ENCODE measurements around the gene CFAP46.

The CFAP46 gene

DNA sequence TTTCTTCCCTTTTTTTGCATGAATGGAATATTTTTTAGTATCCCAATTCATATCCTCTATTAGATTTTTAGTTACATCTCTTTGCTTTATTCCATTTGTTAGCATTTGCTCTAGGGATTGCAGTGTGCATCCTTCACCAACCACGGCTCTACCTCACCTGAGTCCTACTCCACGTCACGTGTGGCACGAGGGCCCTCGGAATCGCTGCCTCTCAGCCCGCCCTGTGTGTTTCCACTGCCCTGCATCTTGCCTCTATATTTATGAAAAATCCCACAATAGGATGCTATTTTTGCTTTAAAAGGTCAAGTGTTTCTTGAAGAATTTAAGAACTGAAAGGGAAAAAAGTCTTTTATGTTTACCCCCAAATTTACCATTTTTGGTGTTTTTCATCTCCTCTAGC lies 41.0 kb downstream of the CFAP46 start:
- H3K4me3 ChIP-seq (ENCODE audit: low read length in 2 of 2): no peak overlapping the region
- H3K9me3 ChIP-seq (replicated peaks in 1 of 2; ENCODE audit: control insufficient read depth in 2 of 2, insufficient read depth in 1 of 2, low read depth in 1 of 2, low read length in 2 of 2): peaks cover 3 to 6% of the 10 kb centered on the region in 2 donors
- no peaks in the 10 kb centered on the region for H3K36me3 ChIP-seq (replicated peaks in 1 of 2; ENCODE audit: control insufficient read depth in 2 of 2, insufficient read depth in 2 of 2, low read length in 2 of 2)
- H3K18ac ChIP-seq (ENCODE audit: low read length): no peak overlapping the region
- H3K79me1 ChIP-seq (ENCODE audit: low read depth, low read length): peaks cover 1% of the 10 kb centered on the region
- H2BK15ac ChIP-seq (ENCODE audit: low read length): no peak overlapping the region
- no peaks in the 10 kb centered on the region for H3K4me1 ChIP-seq (ENCODE audit: control insufficient read depth in 2 of 2, insufficient read depth in 1 of 2, low read depth in 1 of 2, low read length in 2 of 2)
- H3K23ac ChIP-seq (ENCODE audit: low read depth, low read length, poor library complexity): no peak overlapping the region
- no peak overlapping the region for H3K27ac ChIP-seq (replicated peaks; ENCODE audit: low read length)
- no peak overlapping the region for H3K9ac ChIP-seq (ENCODE audit: low read depth, low read length, poor library complexity)
- DNase-seq (ENCODE audit: low spot score): no peak
- H4K8ac ChIP-seq (ENCODE audit: low read depth, low read length): no peak overlapping the region
- H2AK5ac ChIP-seq (ENCODE audit: low read depth, low read length): no peak overlapping the region
- H2BK5ac ChIP-seq (ENCODE audit: low read length): no peak overlapping the region
- no peak overlapping the region for H3K4ac ChIP-seq (ENCODE audit: low read length)
- H3K4me2 ChIP-seq (ENCODE audit: insufficient read depth, low read length, poor library complexity, severe bottlenecking): no peak overlapping the region
- no peak overlapping the region for H2AFZ ChIP-seq (ENCODE audit: low read length)
- no peak overlapping the region for H2BK12ac ChIP-seq (ENCODE audit: low read length)
- no peak overlapping the region for H4K91ac ChIP-seq (ENCODE audit: low read depth, low read length, poor library complexity)
- no CpG with 5 or more reads among the region's 7 CpGs for WGBS, 2 donors (ENCODE audit: extremely low coverage in 2 of 2, insufficient read length in 2 of 2, insufficient replicate concordance in 1 of 2)
- H3K27me3 ChIP-seq (ENCODE audit: control insufficient read depth in 3 of 3, insufficient read depth in 3 of 3, low read depth in 1 of 3, low read length in 3 of 3): peaks cover 0 to 27% (median 0%) of the 10 kb centered on the region in 3 experiments
- no peak overlapping the region for H3K14ac ChIP-seq (ENCODE audit: low read length)
- no peak overlapping the region for H2BK120ac ChIP-seq (ENCODE audit: low read depth, low read length)

DNA sequence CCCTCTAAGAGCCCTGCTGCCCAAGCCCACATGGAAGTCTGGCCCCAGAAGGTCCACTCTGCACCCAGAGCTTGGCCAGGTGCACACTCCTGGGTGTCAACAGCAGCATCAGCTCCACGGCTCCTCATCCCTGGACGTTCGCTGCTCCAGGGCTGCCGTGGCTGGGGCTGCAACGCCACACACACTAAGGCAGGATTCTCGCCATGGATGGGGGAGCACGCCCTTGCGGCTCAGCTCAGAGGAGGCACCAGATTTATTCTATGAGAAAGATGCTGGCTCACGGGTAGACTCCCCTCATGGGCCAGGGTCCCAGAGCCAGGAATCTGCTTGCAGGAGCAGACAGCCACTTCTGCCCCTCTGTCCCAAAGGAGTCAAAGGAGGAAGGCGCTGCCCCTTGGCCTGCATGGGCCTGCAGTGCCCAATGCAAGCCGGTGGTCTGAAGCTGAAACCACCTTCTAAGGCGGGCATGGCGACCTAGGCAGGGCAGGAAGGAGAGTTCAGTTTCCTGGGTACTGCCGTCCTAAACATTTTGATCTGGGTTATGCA lies 42.1 kb downstream of the CFAP46 start:
- H3K4me3 ChIP-seq (ENCODE audit: low read length in 2 of 2): peak overlapping the region in 1 of 2 donors; percentile 25
- no peaks in the 10 kb centered on the region for H3K4me1 ChIP-seq (ENCODE audit: control insufficient read depth in 2 of 2, insufficient read depth in 1 of 2, low read depth in 1 of 2, low read length in 2 of 2)
- H3K9me3 ChIP-seq (replicated peaks in 1 of 2; ENCODE audit: control insufficient read depth in 2 of 2, insufficient read depth in 1 of 2, low read depth in 1 of 2, low read length in 2 of 2): peaks cover 3 to 6% of the 10 kb centered on the region in 2 donors
- H3K18ac ChIP-seq (ENCODE audit: low read length): no peak overlapping the region
- H3K4me2 ChIP-seq (ENCODE audit: insufficient read depth, low read length, poor library complexity, severe bottlenecking): no peak overlapping the region
- H2BK5ac ChIP-seq (ENCODE audit: low read length): no peak overlapping the region
- H2BK15ac ChIP-seq (ENCODE audit: low read length): no peak overlapping the region
- peaks cover 1% of the 10 kb centered on the region for H3K79me1 ChIP-seq (ENCODE audit: low read depth, low read length)
- no peak overlapping the region for H3K9ac ChIP-seq (ENCODE audit: low read depth, low read length, poor library complexity)
- H3K23ac ChIP-seq (ENCODE audit: low read depth, low read length, poor library complexity): no peak overlapping the region
- no peak overlapping the region for H2AK5ac ChIP-seq (ENCODE audit: low read depth, low read length)
- H3K27me3 ChIP-seq (ENCODE audit: control insufficient read depth in 3 of 3, insufficient read depth in 3 of 3, low read depth in 1 of 3, low read length in 3 of 3): peaks cover 0 to 33% (median 0%) of the 10 kb centered on the region in 3 experiments
- no peak overlapping the region for H4K91ac ChIP-seq (ENCODE audit: low read depth, low read length, poor library complexity)
- no peak overlapping the region for H2AFZ ChIP-seq (ENCODE audit: low read length)
- peak overlapping the region; percentile 99 for H3K14ac ChIP-seq (ENCODE audit: low read length)
- H2BK120ac ChIP-seq (ENCODE audit: low read depth, low read length): no peak overlapping the region
- peak overlapping the region; percentile 7 for H4K8ac ChIP-seq (ENCODE audit: low read depth, low read length)
- no peak for DNase-seq (ENCODE audit: low spot score)
- WGBS, 2 donors (ENCODE audit: extremely low coverage in 2 of 2, insufficient read length in 2 of 2, insufficient replicate concordance in 1 of 2): no CpG with 5 or more reads among the region's 14 CpGs
- H3K27ac ChIP-seq (replicated peaks; ENCODE audit: low read length): no peak overlapping the region
- no peaks in the 10 kb centered on the region for H3K36me3 ChIP-seq (replicated peaks in 1 of 2; ENCODE audit: control insufficient read depth in 2 of 2, insufficient read depth in 2 of 2, low read length in 2 of 2)
- H3K4ac ChIP-seq (ENCODE audit: low read length): no peak overlapping the region
- no peak overlapping the region for H2BK12ac ChIP-seq (ENCODE audit: low read length)

DNA sequence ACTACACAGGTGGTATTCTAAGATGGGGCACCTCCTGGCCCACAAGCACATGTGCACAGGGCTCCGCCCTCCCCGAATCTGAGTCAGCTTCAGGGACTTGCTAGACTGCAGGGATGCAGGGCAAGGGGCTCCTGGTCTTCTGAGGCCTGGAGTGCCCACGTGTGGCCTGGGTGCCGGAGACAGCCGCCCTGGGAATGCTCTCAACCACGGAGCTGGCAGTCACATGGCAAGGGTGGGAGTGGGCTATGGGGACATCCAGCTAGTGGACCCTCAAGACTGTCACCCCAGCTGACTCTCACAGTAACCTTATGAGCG lies 42.7 kb downstream of the CFAP46 start:
- Histone ChIP-seq H3K27ac (replicated peaks; ENCODE audit: low read length) (no peak overlapping the region), H3K4ac (ENCODE audit: low read length) (no peak overlapping the region), H4K91ac (ENCODE audit: low read depth, low read length, poor library complexity) (no peak overlapping the region), H3K9me3 (replicated peaks in 1 of 2; ENCODE audit: control insufficient read depth in 2 of 2, insufficient read depth in 1 of 2, low read depth in 1 of 2, low read length in 2 of 2) (peaks cover 3 to 4% of the 10 kb centered on the region in 2 donors), H3K27me3 (ENCODE audit: control insufficient read depth in 3 of 3, insufficient read depth in 3 of 3, low read depth in 1 of 3, low read length in 3 of 3) (peaks cover 0 to 39% (median 0%) of the 10 kb centered on the region in 3 experiments), H3K18ac (ENCODE audit: low read length) (no peak overlapping the region), H3K4me3 (ENCODE audit: low read length in 2 of 2) (no peak overlapping the region), H3K23ac (ENCODE audit: low read depth, low read length, poor library complexity) (no peak overlapping the region), H3K4me2 (ENCODE audit: insufficient read depth, low read length, poor library complexity, severe bottlenecking) (no peak overlapping the region), H3K14ac (ENCODE audit: low read length) (peak overlapping the region; percentile 38), H4K8ac (ENCODE audit: low read depth, low read length) (no peak overlapping the region), H2BK12ac (ENCODE audit: low read length) (no peak overlapping the region), H3K36me3 (replicated peaks in 1 of 2; ENCODE audit: control insufficient read depth in 2 of 2, insufficient read depth in 2 of 2, low read length in 2 of 2) (no peaks in the 10 kb centered on the region), H3K4me1 (ENCODE audit: control insufficient read depth in 2 of 2, insufficient read depth in 1 of 2, low read depth in 1 of 2, low read length in 2 of 2) (no peaks in the 10 kb centered on the region), H2AFZ (ENCODE audit: low read length) (no peak overlapping the region), H2BK15ac (ENCODE audit: low read length) (no peak overlapping the region), H2BK120ac (ENCODE audit: low read depth, low read length) (no peak overlapping the region), H2AK5ac (ENCODE audit: low read depth, low read length) (no peak overlapping the region), H3K9ac (ENCODE audit: low read depth, low read length, poor library complexity) (no peak overlapping the region), H2BK5ac (ENCODE audit: low read length) (no peak overlapping the region), H3K79me1 (ENCODE audit: low read depth, low read length) (peaks cover 1% of the 10 kb centered on the region)
- WGBS, 2 donors (ENCODE audit: extremely low coverage in 2 of 2, insufficient read length in 2 of 2, insufficient replicate concordance in 1 of 2): no CpG with 5 or more reads among the region's 7 CpGs
- no peak for DNase-seq (ENCODE audit: low spot score)

DNA sequence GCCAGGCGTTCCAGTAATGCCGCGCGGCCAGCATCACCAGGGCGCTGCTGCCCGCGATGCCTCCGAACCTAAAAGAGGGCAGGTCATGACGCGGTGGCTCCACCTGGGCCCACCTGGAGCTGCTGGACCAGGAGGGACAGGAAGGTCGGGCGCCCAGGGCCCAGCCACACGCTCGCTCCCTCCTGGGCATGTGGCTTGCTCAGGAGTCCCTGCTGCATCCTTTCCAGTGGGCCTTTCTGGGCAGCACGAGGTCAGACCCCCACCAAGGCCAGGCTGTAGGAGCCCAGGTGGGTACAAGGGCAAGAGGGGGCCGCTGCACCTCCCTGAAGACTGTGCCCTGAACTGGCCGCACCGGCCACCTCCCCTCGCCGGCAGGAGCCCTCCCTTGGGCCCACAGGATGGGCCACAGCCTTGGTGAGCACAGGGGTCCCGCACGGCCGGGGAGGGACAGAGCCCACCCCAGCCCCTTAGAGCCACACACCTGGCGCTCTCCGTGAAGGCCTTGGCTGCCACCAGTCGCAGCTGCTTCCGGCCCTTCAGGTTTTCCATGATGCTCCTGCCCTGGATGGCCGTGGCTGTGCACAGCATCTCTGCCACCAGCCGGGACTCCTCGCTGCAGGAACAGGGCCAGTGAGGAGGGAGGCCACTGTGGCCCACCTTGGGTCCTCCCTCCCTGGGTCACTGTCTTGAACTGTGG lies 43.2 kb downstream of the CFAP46 start:
- H4K91ac ChIP-seq (ENCODE audit: low read depth, low read length, poor library complexity): no peak overlapping the region
- H3K79me1 ChIP-seq (ENCODE audit: low read depth, low read length): peaks cover 1% of the 10 kb centered on the region
- H3K9me3 ChIP-seq (replicated peaks in 1 of 2; ENCODE audit: control insufficient read depth in 2 of 2, insufficient read depth in 1 of 2, low read depth in 1 of 2, low read length in 2 of 2): peaks cover 3% of the 10 kb centered on the region in 2 donors
- H3K4me1 ChIP-seq (ENCODE audit: control insufficient read depth in 2 of 2, insufficient read depth in 1 of 2, low read depth in 1 of 2, low read length in 2 of 2): no peaks in the 10 kb centered on the region
- no peak overlapping the region for H2BK12ac ChIP-seq (ENCODE audit: low read length)
- no peak overlapping the region for H2BK120ac ChIP-seq (ENCODE audit: low read depth, low read length)
- no peak overlapping the region for H4K8ac ChIP-seq (ENCODE audit: low read depth, low read length)
- peak overlapping the region; percentile 60 for H2BK5ac ChIP-seq (ENCODE audit: low read length)
- no peak overlapping the region for H3K4me2 ChIP-seq (ENCODE audit: insufficient read depth, low read length, poor library complexity, severe bottlenecking)
- WGBS, 2 donors (ENCODE audit: extremely low coverage in 2 of 2, insufficient read length in 2 of 2, insufficient replicate concordance in 1 of 2): no CpG with 5 or more reads among the region's 30 CpGs
- peak overlapping the region; percentile 57 for H3K18ac ChIP-seq (ENCODE audit: low read length)
- H3K23ac ChIP-seq (ENCODE audit: low read depth, low read length, poor library complexity): no peak overlapping the region
- no peak for DNase-seq (ENCODE audit: low spot score)
- H3K9ac ChIP-seq (ENCODE audit: low read depth, low read length, poor library complexity): no peak overlapping the region
- H2AFZ ChIP-seq (ENCODE audit: low read length): no peak overlapping the region
- H3K14ac ChIP-seq (ENCODE audit: low read length): peak overlapping the region; percentile 82
- peak overlapping the region in 1 of 2 donors; percentile 14 for H3K4me3 ChIP-seq (ENCODE audit: low read length in 2 of 2)
- H2AK5ac ChIP-seq (ENCODE audit: low read depth, low read length): peak overlapping the region; percentile 47
- H3K36me3 ChIP-seq (replicated peaks in 1 of 2; ENCODE audit: control insufficient read depth in 2 of 2, insufficient read depth in 2 of 2, low read length in 2 of 2): no peaks in the 10 kb centered on the region
- H3K27me3 ChIP-seq (ENCODE audit: control insufficient read depth in 3 of 3, insufficient read depth in 3 of 3, low read depth in 1 of 3, low read length in 3 of 3): peaks cover 0 to 42% (median 0%) of the 10 kb centered on the region in 3 experiments
- H3K27ac ChIP-seq (replicated peaks; ENCODE audit: low read length): no peak overlapping the region
- H3K4ac ChIP-seq (ENCODE audit: low read length): peak overlapping the region; percentile 53
- no peak overlapping the region for H2BK15ac ChIP-seq (ENCODE audit: low read length)

All from neuronal stem cell (in vitro differentiated cells).